H1 (cell line): Measurements from ENCODE around the gene KANSL3.
A peak's percentile ranks its signal among the peaks of the same experiment; 100 is the strongest.

Experiments used
- CTCF ChIP-seq, 3 experiments: IDR thresholded peaks; 1 replicate in 2 of 3; 2 replicates in 1 of 3; pipeline versions ENCODE4 v1.5.1 to v1.6.1; 2011; ENCODE audit warnings: low read length in 3 of 3, mild to moderate bottlenecking in 3 of 3, inconsistent platforms in 2 of 3, low read depth in 1 of 3, moderate library complexity in 1 of 3; ENCODE audit not compliant: insufficient read depth in 1 of 3; ENCODE audit errors: control extremely low read depth in 1 of 3
- KDM1A ChIP-seq: fragments of 200-600, 300-600 bp; sonication (generic); IDR thresholded peaks from 2 replicates; pipeline ENCODE4 v1.7.1; 2016; ENCODE audit warnings: mild to moderate bottlenecking, low read length, borderline replicate concordance
- POLR2A ChIP-seq, 2 experiments: IDR thresholded peaks; 1 replicate in 1 of 2; 2 replicates in 1 of 2; pipeline ENCODE4 v1.6.1; 2011; ENCODE audit warnings: low read depth in 2 of 2, low read length in 2 of 2, mild to moderate bottlenecking in 2 of 2; ENCODE audit errors: control extremely low read depth in 1 of 2
- POLR2AphosphoS5 ChIP-seq: IDR thresholded peaks from 2 replicates; pipeline ENCODE4 v1.6.1; 2011; ENCODE audit warnings: low read depth, low read length
- RAD21 ChIP-seq, 2 experiments: IDR thresholded peaks in 1 of 2; conservative IDR thresholded peaks in 1 of 2; 2 replicates each; pipeline ENCODE4 v1.6.1; 2011; ENCODE audit warnings: low read depth in 2 of 2, low read length in 2 of 2, improper control_type of control experiment in 1 of 2, inconsistent platforms in 1 of 2, mild to moderate bottlenecking in 1 of 2, moderate library complexity in 1 of 2
- SIN3A ChIP-seq, 2 experiments: IDR thresholded peaks in 1 of 2; conservative IDR thresholded peaks in 1 of 2; 2 replicates each; pipeline ENCODE4 v1.6.1; 2011 to 2012; ENCODE audit warnings: low read length in 2 of 2, improper control_type of control experiment in 1 of 2, low read depth in 1 of 2, mild to moderate bottlenecking in 1 of 2
- SP1 ChIP-seq: IDR thresholded peaks from 2 replicates; pipeline ENCODE4 v1.6.1; 2011; ENCODE audit warnings: low read depth, low read length
- YY1 ChIP-seq: IDR thresholded peaks from 2 replicates; pipeline ENCODE4 v1.6.1; 2011; ENCODE audit warnings: low read depth, mild to moderate bottlenecking, low read length
- ZNF274 ChIP-seq: IDR thresholded peaks from 2 replicates; pipeline ENCODE4 v1.7.0; 2012; ENCODE audit warnings: low read length, borderline replicate concordance; ENCODE audit errors: extremely low read depth

- TF ChIP-seq RAD21 (IDR thresholded peaks at IDR 0.05 in 1 of 2, conservative IDR thresholded peaks at IDR 0.05 in 1 of 2; ENCODE audit: low read depth in 2 of 2, low read length in 2 of 2) (no peak), CTCF (IDR thresholded peaks at IDR 0.05; ENCODE audit: control extremely low read depth in 1 of 3, insufficient read depth in 1 of 3, low read depth in 1 of 3, low read length in 3 of 3) (no peak), SP1 (no peak), SIN3A (conservative IDR thresholded peaks at IDR 0.05 in 1 of 2, IDR thresholded peaks at IDR 0.05 in 1 of 2; ENCODE audit: low read depth in 1 of 2, low read length in 2 of 2) (no peak), KDM1A (peak; percentile 81; the same call in 1 of the 2 replicates), POLR2A (IDR thresholded peaks at IDR 0.05; ENCODE audit: control extremely low read depth in 1 of 2, low read depth in 2 of 2, low read length in 2 of 2) (no peak), YY1 (no peak), ZNF274 (no peak), POLR2AphosphoS5 (no peak)
Measured at GRCh38 chr2:96664366-96664925, 26.3 kb upstream of the KANSL3 start.
